H1 (cell line): ENCODE measurements around the gene CUL9. TPM values are rescaled to one million over a fixed set of nuclear protein-coding genes. Genes with fewer than 3 reads are reported as not detected.

Experiments
- CTCF ChIA-PET: fragments of 300-600 bp; sonication (Branson Sonifier 250); formaldehyde crosslinking; loops from one replicate; lab custom pipeline; 2021; ENCODE audit not compliant: partially characterized antibody; lab: Charles Lee
- POLR2A ChIA-PET: fragments of 300-600 bp; sonication (Branson Sonifier 250); formaldehyde crosslinking; loops from one replicate; lab custom pipeline; 2021; ENCODE audit warnings: inconsistent platforms; ENCODE audit not compliant: partially characterized antibody; lab: Charles Lee
- DNase-seq, 2 experiments: peaks; one replicate each; pipeline versions ENCODE4 v3.0.0 to v3.0.0-alpha.2; 2010 to 2022; ENCODE audit warnings: low spot score in 2 of 2, low read depth in 1 of 2, mixed read lengths in 1 of 2
- FAIRE-seq: peaks from 2 replicates; lab custom pipeline; 2011; peaks lifted over from hg19 to GRCh38; lab: Jason Lieb, UNC
- H2AFZ ChIP-seq: 2 replicates; pipeline ENCODE4 v1.8.1; 2012; ENCODE audit warnings: low read length, inconsistent platforms
- H2AK5ac ChIP-seq: 2 replicates; pipeline ENCODE4 v1.6.1; 2013; ENCODE audit warnings: low read depth, low read length
- H2BK120ac ChIP-seq: replicated peaks from 2 replicates; pipeline ENCODE3; 2013; ENCODE audit warnings: low read depth, low read length, inconsistent platforms
- H2BK12ac ChIP-seq: 2 replicates; pipeline ENCODE4 v1.6.1; 2013; ENCODE audit warnings: low read depth, low read length
- H2BK15ac ChIP-seq: 2 replicates; pipeline ENCODE4 v1.6.1; 2013; ENCODE audit warnings: low read length
- H2BK20ac ChIP-seq: 2 replicates; pipeline ENCODE4 v1.6.1; 2013; ENCODE audit warnings: low read length
- H2BK5ac ChIP-seq: 2 replicates; pipeline ENCODE4 v1.6.1; 2013; ENCODE audit warnings: low read depth, low read length
- H3K14ac ChIP-seq: 2 replicates; pipeline ENCODE4 v1.6.1; 2013; ENCODE audit warnings: inconsistent platforms; ENCODE audit not compliant: insufficient read length
- H3K18ac ChIP-seq: 2 replicates; pipeline ENCODE4 v1.6.1; 2013; ENCODE audit warnings: low read length; ENCODE audit errors: extremely low read depth
- H3K23ac ChIP-seq: 2 replicates; pipeline ENCODE4 v1.6.1; 2013; ENCODE audit warnings: inconsistent platforms; ENCODE audit not compliant: insufficient read length
- H3K23me2 ChIP-seq: 2 replicates; pipeline ENCODE4 v1.6.1; 2013; ENCODE audit warnings: low read depth, low read length
- H3K27ac ChIP-seq: 2 replicates; pipeline ENCODE4 v1.6.1; 2011; ENCODE audit warnings: low read depth, low read length, inconsistent platforms
- H3K27me3 ChIP-seq, 4 experiments: replicated peaks in 1 of 4; 1 replicate in 1 of 4; 2 replicates in 3 of 4; pipeline versions ENCODE4 v1.6.1 to v1.8.1; 2011 to 2013; ENCODE audit warnings: low read length in 3 of 4, mild to moderate bottlenecking in 3 of 4, inconsistent platforms in 2 of 4, mixed read lengths in 2 of 4, moderate library complexity in 1 of 4; ENCODE audit not compliant: control insufficient read depth in 3 of 4, insufficient read depth in 3 of 4; ENCODE audit errors: extremely low read depth in 1 of 4
- H3K36me3 ChIP-seq, 4 experiments: 2 replicates each; pipeline versions ENCODE4 v1.6.1 to v1.8.1; 2011 to 2013; ENCODE audit warnings: mild to moderate bottlenecking in 4 of 4, low read length in 3 of 4, moderate library complexity in 2 of 4, control low read depth in 1 of 4, inconsistent platforms in 1 of 4; ENCODE audit not compliant: insufficient read depth in 4 of 4, control insufficient read depth in 2 of 4
- H3K4ac ChIP-seq: replicated peaks from 2 replicates; pipeline ENCODE3; 2013; ENCODE audit warnings: low read length, low read depth, mixed read lengths, inconsistent platforms; ENCODE audit not compliant: insufficient read length
- H3K4me1 ChIP-seq, 4 experiments: replicated peaks in 1 of 4; 1 replicate in 1 of 4; 2 replicates in 3 of 4; pipeline versions ENCODE4 v1.6.1 to v1.8.1; 2011 to 2013; ENCODE audit warnings: low read length in 3 of 4, inconsistent platforms in 2 of 4, mixed read lengths in 1 of 4; ENCODE audit not compliant: insufficient read depth in 4 of 4, control insufficient read depth in 3 of 4
- H3K4me2 ChIP-seq, 2 experiments: 2 replicates each; pipeline versions ENCODE4 v1.6.1 to v1.8.1; 2011 to 2013; ENCODE audit warnings: low read depth in 2 of 2, low read length in 2 of 2, control low read depth in 1 of 2, inconsistent platforms in 1 of 2, mild to moderate bottlenecking in 1 of 2; ENCODE audit not compliant: insufficient read depth in 1 of 2
- H3K4me3 ChIP-seq, 4 experiments: fragments of 200-600, 300-600 bp in 1 of 4; sonication (generic), shearing (Covaris generic), sonication (Bioruptor Twin) in 1 of 4; 2 replicates each; pipeline versions ENCODE4 v1.5.1 to v1.8.1; 2011 to 2016; ENCODE audit warnings: low read length in 4 of 4, low read depth in 3 of 4, control low read depth in 2 of 4, inconsistent platforms in 2 of 4, mild to moderate bottlenecking in 2 of 4, mixed read lengths in 1 of 4, moderate library complexity in 1 of 4; ENCODE audit not compliant: insufficient read depth in 2 of 4; ENCODE audit errors: extremely low read depth in 1 of 4
- H3K56ac ChIP-seq: replicated peaks from 2 replicates; pipeline ENCODE3; 2013; ENCODE audit warnings: low read depth, mild to moderate bottlenecking, mixed read lengths, low read length, inconsistent platforms; ENCODE audit not compliant: insufficient read length
- H3K79me1 ChIP-seq: 2 replicates; pipeline ENCODE4 v1.6.1; 2013; ENCODE audit warnings: low read depth, low read length, control low read depth
- H3K79me2 ChIP-seq, 2 experiments: 2 replicates each; pipeline versions ENCODE4 v1.6.1 to v1.8.1; 2012 to 2013; ENCODE audit warnings: low read length in 2 of 2, mild to moderate bottlenecking in 2 of 2, inconsistent platforms in 1 of 2; ENCODE audit not compliant: insufficient read depth in 2 of 2, control insufficient read depth in 1 of 2
- H3K9ac ChIP-seq, 4 experiments: replicated peaks in 1 of 4; 1 replicate in 1 of 4; 2 replicates in 3 of 4; pipeline versions ENCODE4 v1.6.1 to v1.8.1; 2011 to 2013; ENCODE audit warnings: low read depth in 3 of 4, low read length in 3 of 4, control low read depth in 2 of 4, mild to moderate bottlenecking in 2 of 4, moderate library complexity in 2 of 4, inconsistent platforms in 1 of 4; ENCODE audit errors: extremely low read depth in 1 of 4
- H3K9me3 ChIP-seq, 2 experiments: 2 replicates each; pipeline versions ENCODE4 v1.6.1 to v1.8.1; 2012 to 2013; ENCODE audit warnings: mild to moderate bottlenecking in 2 of 2, moderate library complexity in 2 of 2, control low read depth in 1 of 2, inconsistent platforms in 1 of 2, low read depth in 1 of 2, low read length in 1 of 2, mixed read lengths in 1 of 2; ENCODE audit not compliant: insufficient read depth in 2 of 2
- H4K20me1 ChIP-seq, 2 experiments: replicated peaks in 1 of 2; 2 replicates each; pipeline versions ENCODE3 to v1.8.1; 2011 to 2013; ENCODE audit warnings: inconsistent platforms in 2 of 2, low read length in 2 of 2, mild to moderate bottlenecking in 1 of 2; ENCODE audit not compliant: insufficient read depth in 2 of 2, control insufficient read depth in 1 of 2
- H4K5ac ChIP-seq: 2 replicates; pipeline ENCODE4 v1.6.1; 2013; ENCODE audit warnings: low read length, low read depth, mixed read lengths, inconsistent platforms; ENCODE audit not compliant: insufficient read length
- H4K8ac ChIP-seq: 2 replicates; pipeline ENCODE4 v1.8.0; 2013; ENCODE audit warnings: mild to moderate bottlenecking, moderate library complexity, low read length, inconsistent platforms; ENCODE audit not compliant: insufficient read depth; ENCODE audit errors: extremely low read depth
- H4K91ac ChIP-seq: replicated peaks from 2 replicates; pipeline ENCODE3; 2013; ENCODE audit warnings: low read length, mixed read lengths, inconsistent platforms; ENCODE audit not compliant: insufficient read length
- WGBS, 2 experiments: shearing (Covaris generic) in 1 of 2; methylation state at CpG; one replicate each; pipeline versions ENCODE4 v1.1.6 to v1.1.7; 2013 to 2015; ENCODE audit warnings: low lambda C conversion rate in 2 of 2, mixed read lengths in 2 of 2, inconsistent platforms in 1 of 2, low coverage in 1 of 2, missing lambda C conversion rate in 1 of 2; ENCODE audit not compliant: insufficient replicate concordance in 2 of 2, insufficient coverage in 1 of 2, insufficient read length in 1 of 2; ENCODE audit errors: extremely low coverage in 1 of 2, missing lambda C conversion rate in 1 of 2; 5-methylcytosine and 5-hydroxymethylcytosine counted together
- long read RNA-seq, 2 experiments: library from RNA in 1 of 2; library from capped mRNA in 1 of 2; stranded (forward); transcript quantifications; one replicate each; pipeline ENCODE4 v2.0.0, GENCODE V29; 2021; ENCODE audit warnings: inconsistent platforms in 1 of 2
- polyA minus RNA-seq, 3 experiments: library from RNA; depleted of rRNA, polyadenylated mRNA; stranded (reverse); fragments of >200 nt; gene quantifications; 1 replicate in 2 of 3; 2 replicates in 1 of 3; pipeline ENCODE4 v1.2.3, GENCODE V29; 2011
- polyA plus RNA-seq, 7 experiments: library from polyadenylated mRNA; depleted of rRNA in 3 of 7; stranded (reverse) in 5 of 7; unstranded in 2 of 7; fragments of >200 nt in 5 of 7; fragments of 200-250 nt in 2 of 7; gene quantifications; 1 replicate in 5 of 7; 2 replicates in 1 of 7; 4 replicates in 1 of 7; pipeline versions ENCODE4 v1.2.1 to v1.2.3, GENCODE V29; 2011 to 2013; ENCODE audit warnings: missing spikeins in 2 of 7, mixed read lengths in 2 of 7
- total RNA-seq: library from RNA; stranded (reverse); fragmentation: NEBNext Ultra II Directional; extraction: Animal tissue kit (Norgen Biotek cat#: 25700); gene quantifications from 2 replicates; pipeline ENCODE4 v1.2.1, GENCODE V29; 2021

CUL9 gene
- total RNA-seq (9.8 and 10.5 TPM in 2 replicates), polyA plus RNA-seq (2011; rRNA removed) (7.7 and 10.2 TPM in 2 replicates), polyA minus RNA-seq (2011; rRNA and poly(A)+ RNA removed) (11.3 and 13.2 TPM in 2 replicates)
- 8.3 TPM for polyA plus RNA-seq (2011; cell fraction: cytosol; rRNA removed)
- 43.8 TPM for polyA plus RNA-seq (2011; cell fraction: nucleus; rRNA removed)
- polyA plus RNA-seq (2012, experiment 1 of 2) = 7.7 to 17.5 TPM (median 14.2 TPM) in 4 replicates
- 4.2 TPM for polyA plus RNA-seq (2012, experiment 2 of 2)
- polyA plus RNA-seq (2013, experiment 1 of 2) = 4.2 TPM
- polyA plus RNA-seq (2013, experiment 2 of 2) = 4.8 TPM
- polyA minus RNA-seq (2011; cell fraction: cytosol; rRNA and poly(A)+ RNA removed) = 5.1 TPM
- 13.7 TPM for polyA minus RNA-seq (2011; cell fraction: nucleus; rRNA and poly(A)+ RNA removed)
- long read RNA-seq, experiment 1, partial matches to known transcripts = 0 of 2 reads
- long read RNA-seq, experiment 1, other reads (novel, unspliced or antisense) = 2 of 2 reads
- long read RNA-seq, experiment 2, partial matches to known transcripts = 1 of 1 reads
- long read RNA-seq, experiment 2, other reads (novel, unspliced or antisense) = 0 of 1 reads

GRCh38 chr6:43181942-43182860 is at the start of gene CUL9:
TSS of gene CUL9 (plus strand) at chr6:43182196. CDS start at chr6:43184311, 2,115 bp downstream.
- Histone ChIP-seq H3K27ac (peak within 1 kb of the TSS; percentile 68), H2BK20ac (no peak within 1 kb of the TSS), H2BK15ac (peak within 1 kb of the TSS; percentile 61; the same call in 1 of the 2 replicates), H3K4ac (peak within 1 kb of the TSS; percentile 6), H4K20me1 (peaks cover 0 to 5% of the 10 kb centered on the region in 2 experiments), H3K56ac (no peak within 1 kb of the TSS), H3K23ac (no peak within 1 kb of the TSS), H3K9ac (peak within 1 kb of the TSS in 3 of 4 experiments; percentile 64 to 70 (median 65); a peak in 6 of 7 replicates), H2BK5ac (peak within 1 kb of the TSS; percentile 81; the same call in 1 of the 2 replicates), H4K8ac (peak within 1 kb of the TSS; percentile 90), H3K79me1 (no peaks in the 10 kb centered on the region), H3K79me2 (no peaks in the 10 kb centered on the region), H3K23me2 (peaks cover 8% of the 10 kb centered on the region), H3K27me3 (no peaks in the 10 kb centered on the region), H2AFZ (peak within 1 kb of the TSS; percentile 34; the same call in 1 of the 2 replicates), H4K91ac (peak within 1 kb of the TSS; percentile 54), H3K9me3 (no peaks in the 10 kb centered on the region), H3K4me2 (peak within 1 kb of the TSS; percentile 69 to 90), H3K18ac (peak within 1 kb of the TSS; percentile 95), H2BK12ac (peak within 1 kb of the TSS; percentile 80; the same call in 1 of the 2 replicates), H2BK120ac (no peak within 1 kb of the TSS), H3K4me3 (peak within 1 kb of the TSS; percentile 54 to 86 (median 80)), H2AK5ac (no peak within 1 kb of the TSS), H3K36me3 (peaks cover 9 to 17% (median 16%) of the 10 kb centered on the region in 4 experiments; a peak in 7 of 8 replicates), H4K5ac (peak within 1 kb of the TSS; percentile 81), H3K4me1 (peaks cover 0 to 3% (median 1%) of the 10 kb centered on the region in 4 experiments; a peak in 1 of 7 replicates), H3K14ac (peak within 1 kb of the TSS; percentile 2)
- DNase-seq = peak in 1 of 2 experiments; percentile 90
- FAIRE-seq = no peak
- WGBS, 2 experiments = 5% methylated on average over 45 of the region's 51 CpGs; no CpG with 5 or more reads in 1 of the 2 experiments
- ChIA-PET CTCF (interaction anchor here (1.2 to 1.5 kb wide), 2 partner anchors 12 to 152 kb away, joined by 3 to 6 read pairs; no protein-coding TSS in a partner anchor), POLR2A (interaction anchor here (0.7 to 4.0 kb wide), 16 partner anchors 9 to 123 kb away, joined by 3 to 30 read pairs (median 6); partner anchors contain the start of genes DNPH1, KLC4, MRPL2 and PTK7)
